Measurements from ENCODE around the gene SPINK1.

The SPINK1 gene

DNA sequence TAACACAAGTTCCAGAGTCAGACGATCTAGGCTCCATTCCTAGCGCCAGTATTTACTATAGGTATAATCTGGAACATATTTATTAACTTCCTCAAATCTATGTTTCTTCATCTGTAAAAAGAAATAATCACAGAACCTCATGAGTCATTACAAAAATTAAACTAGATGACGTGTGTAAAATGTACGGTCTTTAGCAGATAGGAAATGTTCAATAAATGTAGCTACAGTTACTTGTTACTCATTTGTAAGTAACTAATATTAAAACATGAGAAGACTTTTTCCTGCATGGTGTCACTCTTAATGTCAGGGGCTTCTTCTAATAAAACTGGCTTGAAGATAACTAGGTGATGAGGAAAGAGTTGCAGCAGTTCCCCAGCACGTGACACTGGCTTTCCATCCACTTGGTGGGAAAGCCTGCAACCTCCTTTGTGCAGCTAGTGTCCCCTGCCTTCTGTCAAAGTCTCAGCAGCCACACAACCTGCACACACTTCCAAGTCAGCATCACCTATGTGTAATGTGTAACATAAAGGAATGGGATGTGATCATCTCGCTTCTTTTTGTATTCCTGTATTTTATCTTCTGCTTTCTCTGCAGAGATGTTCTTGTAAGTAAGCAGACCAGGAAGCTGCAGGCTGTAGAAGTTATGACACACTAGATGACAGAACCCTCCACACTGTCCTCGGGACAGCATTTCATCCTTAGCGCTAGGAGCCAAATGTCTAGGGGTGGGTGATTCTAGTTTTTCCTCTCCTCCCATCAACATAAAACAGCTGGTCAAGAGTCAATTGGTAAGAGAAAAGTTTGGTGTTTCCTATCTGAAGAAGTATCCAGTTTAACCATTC, 47.1 kb downstream of the SPINK1 start:
- no peak overlapping the region for H2AK5ac ChIP-seq (ENCODE audit: low read length, severe bottlenecking)
- H2BK15ac ChIP-seq (ENCODE audit: low read depth, poor library complexity, severe bottlenecking), result no peak overlapping the region
- H4K8ac ChIP-seq (ENCODE audit: low read length), result no peak overlapping the region
- no peak overlapping the region for H3K23ac ChIP-seq (ENCODE audit: low read length in 2 of 2)
- no peak overlapping the region for H4K91ac ChIP-seq (ENCODE audit: low read length)
- H3K36me3 ChIP-seq (ENCODE audit: control insufficient read depth in 1 of 2, insufficient read depth in 2 of 2, low read depth in 1 of 2, low read length in 2 of 2), result no peaks in the 10 kb centered on the region
- H2BK5ac ChIP-seq (ENCODE audit: low read depth, low read length, poor library complexity, severe bottlenecking), result no peak overlapping the region
- peaks cover 5% of the 10 kb centered on the region for H3K4me1 ChIP-seq (ENCODE audit: control insufficient read depth, insufficient read depth, low read depth, low read length)
- no peaks in the 10 kb centered on the region for H3K9me3 ChIP-seq (ENCODE audit: control insufficient read depth, low read length)
- no peak overlapping the region for H2BK12ac ChIP-seq (ENCODE audit: low read length in 2 of 2)
- no peak overlapping the region for H3K4ac ChIP-seq (ENCODE audit: low read depth in 1 of 2, low read length in 2 of 2)
- no peak overlapping the region for H2AFZ ChIP-seq (ENCODE audit: low read depth, low read length)
- no peaks in the 10 kb centered on the region for H3K79me1 ChIP-seq (replicated peaks; ENCODE audit: low read length, poor library complexity, severe bottlenecking)
- DNase-seq, result no peak
- H3K18ac ChIP-seq (ENCODE audit: low read depth in 1 of 2, low read length in 2 of 2), result peak overlapping the region in 1 of 2 experiments; percentile 12
- peaks cover 0 to 4% of the 10 kb centered on the region in 2 experiments for H3K27me3 ChIP-seq (ENCODE audit: control insufficient read depth in 1 of 2, insufficient read depth in 1 of 2, low read length in 2 of 2)
- no peak overlapping the region for H3K27ac ChIP-seq (ENCODE audit: low read length, poor library complexity, severe bottlenecking)
- no peak overlapping the region for H3K9ac ChIP-seq (ENCODE audit: low read length)
- H3K14ac ChIP-seq (ENCODE audit: low read length in 2 of 2), result no peak overlapping the region
- no peak overlapping the region for H3K4me3 ChIP-seq (ENCODE audit: insufficient read depth in 1 of 2, low read depth in 1 of 2, low read length in 2 of 2)
- 63% methylated on average over 2 of the region's 8 CpGs for WGBS
- no peak overlapping the region for H2BK120ac ChIP-seq (ENCODE audit: low read depth, low read length)
- no peak overlapping the region for H3K4me2 ChIP-seq (ENCODE audit: low read length, poor library complexity, severe bottlenecking)

DNA sequence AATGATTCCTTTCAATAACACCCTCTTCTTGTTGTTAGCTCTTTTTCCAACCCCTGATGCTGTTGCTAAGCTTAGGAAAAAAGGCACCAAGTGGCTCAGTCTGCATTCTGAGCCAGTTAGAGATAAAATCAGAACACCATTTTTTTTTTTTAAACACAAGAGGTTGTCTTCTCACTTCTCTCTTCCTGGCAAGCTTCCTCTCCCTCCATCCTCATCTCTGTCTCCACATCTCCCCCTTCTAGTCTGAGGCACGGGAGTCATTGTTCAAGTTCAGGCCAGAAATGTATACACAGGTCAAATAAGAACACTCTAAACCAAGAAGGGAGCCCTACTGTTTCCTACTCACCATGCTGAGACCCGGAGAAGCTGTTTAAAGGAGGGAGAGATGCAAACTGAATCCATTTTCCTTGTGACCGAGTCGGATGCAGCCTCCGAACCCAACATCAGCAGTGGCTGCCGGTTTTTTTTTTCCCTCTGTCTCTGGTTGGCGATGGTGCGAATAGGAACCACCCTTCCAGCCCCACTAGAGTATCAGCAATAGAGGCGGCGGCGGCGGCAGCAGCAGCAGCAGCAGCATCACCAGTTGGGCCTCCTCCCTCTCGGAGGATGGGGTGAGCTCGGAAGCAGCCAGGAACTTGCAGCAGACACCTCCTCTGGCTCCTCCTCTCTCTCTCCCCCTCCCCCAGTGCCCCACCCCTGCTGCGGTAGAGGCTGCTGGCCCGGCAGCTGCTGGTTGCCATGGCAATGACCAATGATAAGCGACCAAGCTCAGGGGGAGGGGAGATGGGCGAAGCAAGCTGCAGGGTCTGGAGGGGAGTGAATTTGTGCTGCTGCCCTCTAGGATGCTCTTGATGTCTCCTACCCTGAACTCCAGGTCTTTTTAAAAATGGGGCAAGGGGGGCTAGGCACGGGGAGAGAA, 49.1 kb downstream of the SPINK1 start, which contains the start of gene JAKMIP2:
JAKMIP2 (minus strand) TSS at position 619 of the 919 bp plus-strand sequence. CDS start 110,922 bp downstream, outside the sequence.
- no peak within 1 kb of the TSS for H3K23ac ChIP-seq (ENCODE audit: low read length in 2 of 2)
- peaks cover 0 to 4% of the 10 kb centered on the region in 2 experiments for H3K27me3 ChIP-seq (ENCODE audit: control insufficient read depth in 1 of 2, insufficient read depth in 1 of 2, low read length in 2 of 2)
- peak; percentile 88 for DNase-seq
- no peak within 1 kb of the TSS for H3K27ac ChIP-seq (ENCODE audit: low read length, poor library complexity, severe bottlenecking)
- no peak within 1 kb of the TSS for H2AK5ac ChIP-seq (ENCODE audit: low read length, severe bottlenecking)
- H3K4me1 ChIP-seq (ENCODE audit: control insufficient read depth, insufficient read depth, low read depth, low read length), result peaks cover 5% of the 10 kb centered on the region
- H3K79me1 ChIP-seq (replicated peaks; ENCODE audit: low read length, poor library complexity, severe bottlenecking), result no peaks in the 10 kb centered on the region
- no peaks in the 10 kb centered on the region for H3K36me3 ChIP-seq (ENCODE audit: control insufficient read depth in 1 of 2, insufficient read depth in 2 of 2, low read depth in 1 of 2, low read length in 2 of 2)
- H2BK15ac ChIP-seq (ENCODE audit: low read depth, poor library complexity, severe bottlenecking), result no peak within 1 kb of the TSS
- no peak within 1 kb of the TSS for H2BK12ac ChIP-seq (ENCODE audit: low read length in 2 of 2)
- no peak within 1 kb of the TSS for H2BK120ac ChIP-seq (ENCODE audit: low read depth, low read length)
- no peak within 1 kb of the TSS for H3K14ac ChIP-seq (ENCODE audit: low read length in 2 of 2)
- peak within 1 kb of the TSS in 1 of 2 experiments; percentile 74 for H3K4me3 ChIP-seq (ENCODE audit: insufficient read depth in 1 of 2, low read depth in 1 of 2, low read length in 2 of 2)
- H3K4me2 ChIP-seq (ENCODE audit: low read length, poor library complexity, severe bottlenecking), result peak within 1 kb of the TSS; percentile 24
- no peak within 1 kb of the TSS for H2AFZ ChIP-seq (ENCODE audit: low read depth, low read length)
- no peak within 1 kb of the TSS for H4K91ac ChIP-seq (ENCODE audit: low read length)
- peak within 1 kb of the TSS in 1 of 2 experiments; percentile 87 for H3K18ac ChIP-seq (ENCODE audit: low read depth in 1 of 2, low read length in 2 of 2)
- H2BK5ac ChIP-seq (ENCODE audit: low read depth, low read length, poor library complexity, severe bottlenecking), result no peak within 1 kb of the TSS
- H4K8ac ChIP-seq (ENCODE audit: low read length), result no peak within 1 kb of the TSS
- H3K9me3 ChIP-seq (ENCODE audit: control insufficient read depth, low read length), result no peaks in the 10 kb centered on the region
- peak within 1 kb of the TSS; percentile 71 for H3K9ac ChIP-seq (ENCODE audit: low read length)
- under 1% methylated on average over 15 of the region's 19 CpGs for WGBS
- H3K4ac ChIP-seq (ENCODE audit: low read depth in 1 of 2, low read length in 2 of 2), result no peak within 1 kb of the TSS

DNA sequence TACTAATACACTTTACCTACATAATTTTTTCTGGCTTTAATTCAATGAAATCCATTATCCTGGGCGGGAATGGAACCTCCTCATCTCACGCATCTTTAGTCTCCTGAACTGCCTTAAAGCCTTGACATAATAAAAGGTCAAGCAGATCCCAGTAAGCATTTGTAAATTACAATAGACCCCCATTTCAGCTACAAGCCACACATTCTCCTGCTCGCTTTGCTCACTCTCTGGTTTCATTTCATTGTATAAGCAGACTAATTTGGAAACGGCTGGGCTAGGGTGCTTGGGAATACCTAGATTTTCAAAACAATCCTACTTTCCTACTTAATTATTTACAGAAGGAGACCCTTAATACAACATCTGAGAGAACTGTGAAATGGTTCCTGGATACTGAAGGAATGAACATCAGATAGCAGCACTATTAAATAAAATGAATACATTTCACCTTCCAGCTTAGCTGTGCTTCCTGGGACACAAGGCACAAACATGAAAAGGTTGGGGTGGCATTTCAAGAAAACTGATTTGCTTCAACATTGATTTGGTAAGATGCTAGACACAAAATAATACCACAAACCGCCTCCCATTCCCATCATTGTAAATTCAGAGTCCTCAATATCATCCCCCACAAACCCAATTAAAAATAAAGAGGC, 50.4 kb downstream of the SPINK1 start:
- Histone ChIP-seq H3K9ac (ENCODE audit: low read length) (no peak overlapping the region), H3K4me3 (ENCODE audit: insufficient read depth in 1 of 2, low read depth in 1 of 2, low read length in 2 of 2) (no peak overlapping the region), H3K79me1 (replicated peaks; ENCODE audit: low read length, poor library complexity, severe bottlenecking) (no peaks in the 10 kb centered on the region), H3K4me1 (ENCODE audit: control insufficient read depth, insufficient read depth, low read depth, low read length) (peaks cover 5% of the 10 kb centered on the region), H2BK15ac (ENCODE audit: low read depth, poor library complexity, severe bottlenecking) (no peak overlapping the region), H2BK5ac (ENCODE audit: low read depth, low read length, poor library complexity, severe bottlenecking) (no peak overlapping the region), H3K27me3 (ENCODE audit: control insufficient read depth in 1 of 2, insufficient read depth in 1 of 2, low read length in 2 of 2) (peaks cover 0 to 4% of the 10 kb centered on the region in 2 experiments), H2AFZ (ENCODE audit: low read depth, low read length) (no peak overlapping the region), H3K14ac (ENCODE audit: low read length in 2 of 2) (no peak overlapping the region), H3K27ac (ENCODE audit: low read length, poor library complexity, severe bottlenecking) (no peak overlapping the region), H3K4me2 (ENCODE audit: low read length, poor library complexity, severe bottlenecking) (no peak overlapping the region), H2BK120ac (ENCODE audit: low read depth, low read length) (no peak overlapping the region), H3K9me3 (ENCODE audit: control insufficient read depth, low read length) (no peaks in the 10 kb centered on the region), H3K18ac (ENCODE audit: low read depth in 1 of 2, low read length in 2 of 2) (no peak overlapping the region), H3K4ac (ENCODE audit: low read depth in 1 of 2, low read length in 2 of 2) (no peak overlapping the region), H2AK5ac (ENCODE audit: low read length, severe bottlenecking) (no peak overlapping the region), H3K36me3 (ENCODE audit: control insufficient read depth in 1 of 2, insufficient read depth in 2 of 2, low read depth in 1 of 2, low read length in 2 of 2) (no peaks in the 10 kb centered on the region), H3K23ac (ENCODE audit: low read length in 2 of 2) (no peak overlapping the region), H2BK12ac (ENCODE audit: low read length in 2 of 2) (no peak overlapping the region), H4K8ac (ENCODE audit: low read length) (no peak overlapping the region), H4K91ac (ENCODE audit: low read length) (no peak overlapping the region)
- 96% methylated on average over 4 of the region's 5 CpGs for WGBS
- DNase-seq, result no peak
